GM12872 (cell line): ENCODE measurements around the gene OTOA.

Experiments
- CTCF ChIP-seq: IDR thresholded peaks from 3 replicates; pipeline ENCODE4 v1.5.1; 2011; ENCODE audit warnings: low read depth, mild to moderate bottlenecking, low read length, moderate library complexity; ENCODE audit not compliant: insufficient read depth

Gene OTOA

GRCh38 chr16:21683184-21683583 is 19.4 kb downstream of the OTOA start:
- no peak for TF ChIP-seq CTCF

DNA sequence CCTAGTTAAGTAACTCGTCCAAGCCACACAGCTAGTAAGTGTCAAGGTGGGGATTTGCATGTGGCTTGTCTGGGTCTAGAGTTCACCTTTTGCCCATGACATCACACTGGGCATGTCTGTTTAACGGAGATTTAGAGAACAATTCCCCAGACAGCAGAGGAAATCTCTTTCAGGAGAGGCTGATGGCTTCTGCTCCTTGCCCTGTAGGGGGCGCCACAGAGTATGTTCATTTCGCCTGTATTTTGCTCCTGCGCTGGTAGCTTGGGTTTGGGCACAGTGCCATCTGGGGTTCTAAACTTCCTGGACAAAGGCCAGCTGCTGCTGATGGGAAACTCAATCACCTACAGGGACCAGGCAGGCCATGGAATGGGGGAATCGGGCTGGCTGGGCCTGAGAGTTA is 20.4 kb downstream of the OTOA start:
- peak; percentile 74 for TF ChIP-seq CTCF

DNA sequence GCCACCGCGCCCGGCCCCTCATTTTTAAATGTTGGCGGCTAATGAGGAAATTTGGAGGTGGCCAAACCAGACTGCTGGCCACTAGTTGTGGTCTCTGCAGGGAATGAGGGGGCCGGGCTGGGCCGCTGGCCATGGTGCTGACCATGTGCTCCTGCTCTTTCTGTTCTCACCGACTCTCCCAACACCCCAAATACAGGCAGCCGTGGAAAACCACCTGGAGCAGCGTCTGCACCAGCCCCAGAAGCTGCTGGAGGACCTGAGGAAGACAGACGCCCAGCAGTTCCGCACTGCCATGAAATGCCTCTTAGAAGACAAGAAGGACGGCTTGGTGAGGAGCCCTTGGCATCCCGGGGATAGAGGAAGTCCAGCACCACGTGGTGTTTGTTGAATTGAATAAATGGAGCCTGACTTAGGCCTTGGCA is 21.3 kb downstream of the OTOA start:
- TF ChIP-seq CTCF, result no peak

DNA sequence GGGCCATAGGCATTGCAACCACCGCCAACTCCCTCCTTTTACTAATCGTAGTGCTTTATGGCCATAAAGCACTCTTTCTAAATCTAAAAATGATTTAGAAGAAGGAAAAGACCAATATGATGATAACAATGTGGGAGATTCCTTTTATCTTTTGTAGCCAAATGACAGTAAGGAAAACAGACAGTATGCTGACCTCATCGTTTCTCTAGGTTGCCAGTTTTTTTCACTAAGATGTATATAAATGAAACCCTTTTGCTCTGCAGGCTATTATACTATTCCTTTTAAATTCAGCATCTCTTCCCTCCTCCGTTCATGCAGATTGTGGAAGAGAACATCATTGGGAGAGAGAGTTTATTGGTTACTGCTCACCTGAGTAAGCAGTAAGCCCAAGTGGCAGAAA is 25.3 kb downstream of the OTOA start:
- no peak for TF ChIP-seq CTCF

- no peak for TF ChIP-seq CTCF
Observed at GRCh38 chr16:21694609-21695008, 30.8 kb downstream of the OTOA start.

- TF ChIP-seq CTCF, result no peak
Observed at GRCh38 chr16:21697032-21697431, 33.3 kb downstream of the OTOA start.

- TF ChIP-seq CTCF, result 0 out of 3 replicates have a peak, but pooled peaks have one; percentile 9
Observed at GRCh38 chr16:21698169-21699032, 34.6 kb downstream of the OTOA start.
